ENCODE data around the gene SMC6. TPM values are rescaled to one million over a fixed set of nuclear protein-coding genes. Genes with fewer than 3 reads are reported as not detected.

Gene SMC6
- total and polyA plus RNA-seq, 8 donors, result 3.3 to 67.4 (median 13.4) TPM

- TF ChIP-seq CTCF (IDR thresholded peaks at IDR 0.05) (no peak), EP300 (IDR thresholded peaks at IDR 0.05) (no peak), POLR2AphosphoS5 (IDR thresholded peaks at IDR 0.05) (no peak), POLR2A (IDR thresholded peaks at IDR 0.05) (no peak)
- no peaks in the 10 kb centered on the region for H3K4me1 ChIP-seq
- H3K27me3 ChIP-seq, result no peaks in the 10 kb centered on the region
- intact Hi-C loops (cut with DNase I; ENCODE audit: low total_unique reads), result no loop called here
- H3K27ac ChIP-seq, result no peak overlapping the region
- no peak for DNase-seq
- no peak overlapping the region for H3K4me3 ChIP-seq
- 72 to 88% (median 75%) methylated on average over 2 of the region's 2 CpGs for WGBS, 5 donors
- H3K9me3 ChIP-seq, result no peaks in the 10 kb centered on the region
- peaks cover 2 to 92% (median 79%) of the 10 kb centered on the region in 4 donors for H3K36me3 ChIP-seq
These were observed 23.7 kb downstream of the SMC6 start for GRCh38 chr2:17729880-17730279.

- intact Hi-C loops (cut with DNase I; ENCODE audit: low total_unique reads), result no loop called here
- 89 to 99% (median 96%) methylated on average over 6 of the region's 6 CpGs for WGBS, 5 donors
- no peaks in the 10 kb centered on the region for H3K27me3 ChIP-seq
- TF ChIP-seq POLR2AphosphoS5 (IDR thresholded peaks at IDR 0.05), result no peak
- no peak for TF ChIP-seq CTCF (IDR thresholded peaks at IDR 0.05)
- no peak for TF ChIP-seq POLR2A (IDR thresholded peaks at IDR 0.05)
- no peak for TF ChIP-seq EP300 (IDR thresholded peaks at IDR 0.05)
- H3K9me3 ChIP-seq, result no peaks in the 10 kb centered on the region
- no peak overlapping the region for H3K27ac ChIP-seq
- no peak for DNase-seq
- no peaks in the 10 kb centered on the region for H3K4me1 ChIP-seq
- peaks cover 0 to 92% (median 79%) of the 10 kb centered on the region in 4 donors for H3K36me3 ChIP-seq
- no peak overlapping the region for H3K4me3 ChIP-seq
These were observed 25.4 kb downstream of the SMC6 start for GRCh38 chr2:17728210-17728609.

- Histone ChIP-seq H3K27me3 (no peaks in the 10 kb centered on the region), H3K36me3 (peaks cover 3 to 94% (median 81%) of the 10 kb centered on the region in 4 donors), H3K4me1 (no peaks in the 10 kb centered on the region), H3K4me3 (no peak overlapping the region), H3K9me3 (no peaks in the 10 kb centered on the region), H3K27ac (no peak overlapping the region)
- peak in 1 of 2 donors; percentile 12 for DNase-seq
- WGBS, 5 donors, result 72 to 76% (median 74%) methylated on average over 4 of the region's 4 CpGs
- intact Hi-C loops (cut with DNase I; ENCODE audit: low total_unique reads), result no loop called here
- TF ChIP-seq POLR2A (IDR thresholded peaks at IDR 0.05) (no peak), POLR2AphosphoS5 (IDR thresholded peaks at IDR 0.05) (no peak), EP300 (IDR thresholded peaks at IDR 0.05) (no peak), CTCF (IDR thresholded peaks at IDR 0.05) (peak in 5 of 7 experiments; percentile 53 to 84 (median 77))
These were observed 33.8 kb downstream of the SMC6 start for GRCh38 chr2:17719562-17720371.

GRCh38 chr2:17718689-17719088, 34.9 kb downstream of the SMC6 start:
- no peak overlapping the region for H3K4me3 ChIP-seq
- H3K27me3 ChIP-seq, result no peaks in the 10 kb centered on the region
- peaks cover 8 to 94% (median 80%) of the 10 kb centered on the region in 4 donors for H3K36me3 ChIP-seq
- H3K4me1 ChIP-seq, result no peaks in the 10 kb centered on the region
- no peak for DNase-seq
- TF ChIP-seq EP300 (IDR thresholded peaks at IDR 0.05), result no peak
- TF ChIP-seq POLR2AphosphoS5 (IDR thresholded peaks at IDR 0.05), result no peak
- TF ChIP-seq POLR2A (IDR thresholded peaks at IDR 0.05), result no peak
- TF ChIP-seq CTCF (IDR thresholded peaks at IDR 0.05), result no peak
- H3K27ac ChIP-seq, result no peak overlapping the region
- intact Hi-C loops (cut with DNase I; ENCODE audit: low total_unique reads), result no loop called here
- WGBS, 5 donors, result 73 to 84% (median 83%) methylated on average over 5 of the region's 5 CpGs
- no peaks in the 10 kb centered on the region for H3K9me3 ChIP-seq
